LNCAP (cell line): ENCODE results near the gene ZNF609.

ENCODE experiments used
- TF ChIP-seq, protein P1 (sequence below): fragments of 450-650 bp; IDR thresholded peaks from 2 replicates; pipeline ENCODE4 v1.5.1; 2017; ENCODE audit warnings: mild to moderate bottlenecking

ZNF609 gene

GRCh38 chr15:64678126-64678819 lies 217.9 kb downstream of the ZNF609 start:
- TF ChIP-seq, protein P1, sequence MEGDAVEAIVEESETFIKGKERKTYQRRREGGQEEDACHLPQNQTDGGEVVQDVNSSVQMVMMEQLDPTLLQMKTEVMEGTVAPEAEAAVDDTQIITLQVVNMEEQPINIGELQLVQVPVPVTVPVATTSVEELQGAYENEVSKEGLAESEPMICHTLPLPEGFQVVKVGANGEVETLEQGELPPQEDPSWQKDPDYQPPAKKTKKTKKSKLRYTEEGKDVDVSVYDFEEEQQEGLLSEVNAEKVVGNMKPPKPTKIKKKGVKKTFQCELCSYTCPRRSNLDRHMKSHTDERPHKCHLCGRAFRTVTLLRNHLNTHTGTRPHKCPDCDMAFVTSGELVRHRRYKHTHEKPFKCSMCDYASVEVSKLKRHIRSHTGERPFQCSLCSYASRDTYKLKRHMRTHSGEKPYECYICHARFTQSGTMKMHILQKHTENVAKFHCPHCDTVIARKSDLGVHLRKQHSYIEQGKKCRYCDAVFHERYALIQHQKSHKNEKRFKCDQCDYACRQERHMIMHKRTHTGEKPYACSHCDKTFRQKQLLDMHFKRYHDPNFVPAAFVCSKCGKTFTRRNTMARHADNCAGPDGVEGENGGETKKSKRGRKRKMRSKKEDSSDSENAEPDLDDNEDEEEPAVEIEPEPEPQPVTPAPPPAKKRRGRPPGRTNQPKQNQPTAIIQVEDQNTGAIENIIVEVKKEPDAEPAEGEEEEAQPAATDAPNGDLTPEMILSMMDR: no peak

DNA sequence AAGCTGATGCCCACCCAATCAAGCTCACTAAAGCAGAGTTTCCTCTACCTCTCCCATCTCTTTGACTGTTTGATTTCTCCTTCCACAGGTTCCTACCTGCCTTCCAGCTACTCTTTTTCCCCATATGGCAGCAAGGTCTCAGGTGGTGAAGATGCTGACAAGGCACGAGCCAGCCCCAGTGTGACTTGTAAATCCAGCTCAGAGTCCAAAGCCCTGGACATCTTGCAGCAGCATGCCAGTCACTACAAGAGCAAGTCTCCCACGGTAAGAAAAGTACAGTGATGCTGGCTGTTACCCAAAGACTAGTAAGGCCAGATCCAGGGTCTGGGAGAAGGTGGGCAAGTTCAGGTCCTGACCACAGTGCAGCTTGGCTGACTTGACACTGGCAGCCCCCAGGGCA lies 219.7 kb downstream of the ZNF609 start:
- TF ChIP-seq, protein P1: no peak

DNA sequence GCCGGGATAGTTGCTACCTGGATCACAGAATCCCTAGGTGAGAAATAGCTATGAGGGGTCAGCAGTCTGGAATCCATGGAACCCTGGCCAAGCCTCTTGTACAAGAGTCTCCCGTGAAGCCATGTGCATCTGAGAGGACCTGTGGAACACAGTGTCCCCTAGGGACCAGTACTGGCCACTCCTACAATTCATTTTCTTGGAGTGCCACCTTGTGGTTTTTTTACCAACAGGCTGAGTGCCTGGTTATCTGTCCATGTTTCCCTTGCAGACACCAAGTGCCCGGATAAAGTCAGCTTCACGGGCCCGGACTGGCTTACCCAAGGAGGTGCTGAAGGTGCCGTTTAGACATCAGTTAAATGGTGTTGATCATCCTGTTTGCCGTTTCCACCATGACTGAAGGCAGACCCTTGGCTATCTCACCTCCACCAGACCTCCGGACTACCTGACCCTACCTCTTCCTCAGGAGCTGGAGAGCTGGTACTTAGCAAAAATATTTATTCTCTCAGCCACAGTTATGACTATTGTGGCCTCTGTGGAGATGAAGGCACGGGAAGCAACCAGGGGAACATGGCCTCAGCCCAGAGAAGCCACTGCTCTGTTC lies 221.1 kb downstream of the ZNF609 start:
- TF ChIP-seq, protein P1: peak; percentile 90

GRCh38 chr15:64682255-64682654 lies 221.9 kb downstream of the ZNF609 start:
- TF ChIP-seq, protein P1: no peak

GRCh38 chr15:64683378-64683777 lies 223.0 kb downstream of the ZNF609 start:
- TF ChIP-seq, protein P1: no peak

DNA sequence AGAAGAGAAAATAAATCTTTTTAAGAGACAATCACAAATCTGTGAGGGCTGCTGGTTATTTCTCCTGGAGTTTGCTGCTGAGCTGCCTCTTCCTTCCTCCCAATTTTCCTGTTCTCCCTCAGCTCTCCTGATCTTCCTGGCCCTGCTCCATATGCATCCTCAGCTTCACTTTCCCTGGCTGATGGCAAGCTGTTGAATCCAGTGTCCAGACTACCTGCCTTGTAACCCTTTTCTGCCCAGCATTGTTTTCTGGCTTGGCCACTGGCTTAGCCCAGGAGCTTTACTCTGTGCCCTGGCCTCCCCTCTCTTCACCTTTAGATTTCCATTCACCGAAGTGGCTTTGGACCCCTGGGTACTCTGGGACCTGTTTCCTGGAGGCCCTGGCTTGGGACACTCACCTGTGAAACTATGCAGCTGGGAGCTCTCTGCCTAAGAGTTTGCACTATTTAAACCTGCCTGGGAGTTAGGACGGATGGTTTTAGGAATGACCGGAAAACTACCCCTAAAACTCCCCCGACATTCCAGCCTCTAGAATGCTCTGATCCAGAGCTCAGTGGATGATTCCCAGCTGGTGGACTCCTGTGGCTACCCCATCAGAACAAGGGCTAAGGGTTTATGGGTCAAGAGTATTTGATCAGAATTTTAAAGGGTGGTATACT lies 225.0 kb downstream of the ZNF609 start:
- TF ChIP-seq, protein P1: no peak

- TF ChIP-seq, protein P1: peak; percentile 81
Observed at GRCh38 chr15:64686130-64686735, 225.9 kb downstream of the ZNF609 start.
